ENCODE measurements around the gene XYLB.

XYLB gene

GRCh38 chr3:38331257-38332022, 15.1 kb upstream of the XYLB start:
- no peak overlapping the region for H3K27ac ChIP-seq
- TF ChIP-seq CTCF (IDR thresholded peaks at IDR 0.05): no peak
- intact Hi-C loops (cut with DNase I; ENCODE audit: low total_unique reads): no loop called here
- no peaks in the 10 kb centered on the region for H3K36me3 ChIP-seq
- no peaks in the 10 kb centered on the region for H3K4me1 ChIP-seq
- H3K4me3 ChIP-seq: no peak overlapping the region
- no peak for DNase-seq
- no peaks in the 10 kb centered on the region for H3K9me3 ChIP-seq
- peaks cover 0 to 5% of the 10 kb centered on the region in 2 donors for H3K27me3 ChIP-seq

DNA sequence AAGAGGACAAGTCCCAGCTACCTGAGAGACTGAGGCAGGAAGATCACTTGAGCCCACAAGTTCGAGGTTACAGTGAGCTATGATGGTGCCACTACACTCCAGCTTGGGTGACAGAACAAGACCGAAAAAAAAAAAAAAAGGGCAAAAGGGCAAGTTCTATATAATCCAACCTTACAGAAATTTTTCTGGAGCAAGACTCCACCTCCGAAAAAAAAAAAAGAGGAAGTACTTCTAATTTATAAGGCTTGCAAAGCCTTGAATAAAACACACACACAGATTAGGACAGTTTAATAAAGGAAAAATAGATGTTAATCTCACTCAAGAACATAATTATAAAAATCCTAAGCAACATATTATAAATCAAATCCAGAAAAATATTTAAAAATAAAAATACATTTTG, 14.4 kb upstream of the XYLB start:
- DNase-seq: no peak
- Histone ChIP-seq H3K27ac (no peak overlapping the region), H3K27me3 (peaks cover 0 to under 1% of the 10 kb centered on the region in 2 donors), H3K9me3 (no peaks in the 10 kb centered on the region), H3K4me3 (no peak overlapping the region), H3K4me1 (no peaks in the 10 kb centered on the region), H3K36me3 (no peaks in the 10 kb centered on the region)
- no peak for TF ChIP-seq CTCF (IDR thresholded peaks at IDR 0.05)
- intact Hi-C loops (cut with DNase I; ENCODE audit: low total_unique reads): no loop called here

GRCh38 chr3:38334142-38335055, 12.2 kb upstream of the XYLB start:
- no peak overlapping the region for H3K4me3 ChIP-seq
- H3K9me3 ChIP-seq: no peaks in the 10 kb centered on the region
- no peaks in the 10 kb centered on the region for H3K36me3 ChIP-seq
- DNase-seq: no peak
- no peaks in the 10 kb centered on the region for H3K27me3 ChIP-seq
- no peak overlapping the region for H3K27ac ChIP-seq
- H3K4me1 ChIP-seq: no peaks in the 10 kb centered on the region
- no peak for TF ChIP-seq CTCF (IDR thresholded peaks at IDR 0.05)
- intact Hi-C loops (cut with DNase I; ENCODE audit: low total_unique reads): no loop called here

DNA sequence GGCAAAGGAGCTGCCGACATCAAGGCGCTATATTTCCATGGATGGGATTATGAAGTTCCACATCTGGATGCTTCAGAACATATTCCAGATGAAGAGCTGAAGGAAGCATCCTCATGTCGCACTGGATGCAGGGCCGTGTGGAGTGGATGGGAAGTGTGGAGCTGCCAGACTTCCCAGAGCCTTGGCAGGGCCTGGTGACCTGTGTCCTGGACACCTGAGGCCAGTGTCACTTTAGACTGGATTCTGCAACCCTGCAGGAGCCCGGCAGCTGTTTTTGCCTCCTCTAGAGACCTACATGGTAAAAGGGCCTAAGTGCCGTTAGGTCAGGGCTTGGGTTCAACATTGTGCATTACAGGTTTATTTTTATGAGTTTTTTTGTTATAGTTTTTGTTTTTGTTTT, 11.3 kb upstream of the XYLB start:
- no peak for TF ChIP-seq CTCF (IDR thresholded peaks at IDR 0.05)
- H3K9me3 ChIP-seq: no peaks in the 10 kb centered on the region
- no peaks in the 10 kb centered on the region for H3K36me3 ChIP-seq
- no peaks in the 10 kb centered on the region for H3K27me3 ChIP-seq
- H3K27ac ChIP-seq: no peak overlapping the region
- no peaks in the 10 kb centered on the region for H3K4me1 ChIP-seq
- no peak overlapping the region for H3K4me3 ChIP-seq
- no peak for DNase-seq
- intact Hi-C loops (cut with DNase I; ENCODE audit: low total_unique reads): no loop called here

DNA sequence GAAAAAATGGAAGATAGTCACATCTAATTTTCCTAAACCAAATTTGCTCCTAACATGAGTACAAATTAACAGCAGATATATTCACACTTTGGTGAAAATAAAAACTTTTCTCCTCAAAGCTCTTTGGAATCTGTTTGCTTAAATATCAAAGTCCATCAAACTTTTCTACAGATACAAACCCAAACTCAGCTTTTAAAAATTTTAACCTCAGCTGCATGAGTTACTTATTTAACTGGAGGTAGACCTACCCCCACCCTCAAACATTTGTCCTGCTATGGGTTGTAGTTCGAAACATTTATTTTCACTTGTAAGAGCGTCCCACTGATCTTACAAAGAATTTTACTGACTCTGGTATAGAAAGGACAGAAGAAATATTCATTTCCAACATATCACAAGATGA, 8.9 kb upstream of the XYLB start:
- no peak for TF ChIP-seq CTCF (IDR thresholded peaks at IDR 0.05)

More for the DNA sequence above, 8.9 kb upstream of the XYLB start:
- Histone ChIP-seq H3K4me3 (no peak overlapping the region), H3K27ac (no peak overlapping the region), H3K27me3 (no peaks in the 10 kb centered on the region), H3K9me3 (no peaks in the 10 kb centered on the region), H3K36me3 (no peaks in the 10 kb centered on the region), H3K4me1 (no peaks in the 10 kb centered on the region)
- intact Hi-C loops (cut with DNase I; ENCODE audit: low total_unique reads): no loop called here
- DNase-seq: no peak
